ENCODE measurements around the gene FANCD2. TPM values are rescaled to one million over a fixed set of nuclear protein-coding genes. Genes with fewer than 3 reads are reported as not detected.
"Not testable (repeated sequence)": the region's sequence is repeated elsewhere in the genome, so short reads cannot be mapped to it uniquely, and the experiment has no call there.

Gene FANCD2
- polyA plus RNA-seq, 2 of the 4 experiments (the other 2 are of a cell fraction) = 25.1 to 44.3 TPM

DNA sequence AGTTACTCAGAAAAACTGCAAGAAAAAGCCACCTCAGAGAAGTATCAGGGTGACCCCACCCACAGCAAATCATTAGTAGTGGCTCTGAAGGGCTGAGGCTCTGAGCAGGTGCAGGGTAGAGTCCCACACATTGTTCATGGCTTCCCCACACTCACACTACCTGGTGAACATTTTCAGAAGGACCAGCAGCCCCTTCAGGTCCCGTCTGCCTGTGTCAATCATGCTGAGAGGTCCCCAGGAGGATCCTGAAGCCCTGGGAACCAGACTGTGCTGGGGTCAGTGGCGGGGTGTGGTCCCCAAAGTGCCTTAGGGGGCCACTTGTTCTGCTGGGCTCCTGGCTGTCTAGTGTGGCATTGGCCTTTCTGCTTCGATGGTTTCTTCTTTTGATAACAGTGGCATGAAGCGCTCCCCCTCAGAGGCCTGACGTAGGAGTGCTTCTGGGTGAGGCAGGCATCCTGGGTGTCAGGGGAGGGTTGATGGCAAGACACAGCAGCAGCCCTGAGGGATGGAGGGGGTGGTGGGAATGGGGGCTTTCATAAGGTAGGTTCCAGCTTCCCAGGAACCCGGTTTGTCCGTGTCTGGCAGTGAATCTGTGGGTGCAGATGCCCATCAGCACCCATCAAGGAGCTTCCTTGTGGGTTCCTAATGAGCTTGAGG, 19.0 kb upstream of the FANCD2 start:
- CTCF ChIA-PET = interaction anchor here (0.6 to 1.2 kb wide), 3 partner anchors 9 to 103 kb away, joined by 3 read pairs; no protein-coding TSS in a partner anchor
- ATAC-seq (no peak), FAIRE-seq (no peak), DNase-seq (ENCODE audit: low read depth in 1 of 2, low spot score in 1 of 2) (no peak)
- WGBS (ENCODE audit: missing lambda C conversion rate) = 86% methylated on average over 7 of the region's 7 CpGs
- Histone ChIP-seq H3K9me3 (no peaks in the 10 kb centered on the region), H3K4me2 (no peak overlapping the region), H3K4me1 (peaks cover 19% of the 10 kb centered on the region), H3K4me3 (no peak overlapping the region), H3K27ac (no peak overlapping the region)
- TF ChIP-seq NFE2L2 (conservative IDR thresholded peaks at IDR 0.05; ENCODE audit: low read length) (no peak), CBX8 (IDR thresholded peaks at IDR 0.05) (no peak), EP300 (IDR thresholded peaks at IDR 0.05) (no peak), BHLHE40 (IDR thresholded peaks at IDR 0.05; ENCODE audit: low read depth, low read length) (no peak), RNF2 (IDR thresholded peaks at IDR 0.05; ENCODE audit: borderline replicate concordance, low read depth) (no peak), JUN (IDR thresholded peaks at IDR 0.05) (no peak)
- TF ChIP-seq, protein P1, sequence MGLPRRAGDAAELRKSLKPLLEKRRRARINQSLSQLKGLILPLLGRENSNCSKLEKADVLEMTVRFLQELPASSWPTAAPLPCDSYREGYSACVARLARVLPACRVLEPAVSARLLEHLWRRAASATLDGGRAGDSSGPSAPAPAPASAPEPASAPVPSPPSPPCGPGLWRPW (IDR thresholded peaks at IDR 0.05) = no peak
- TF ChIP-seq, protein P2, sequence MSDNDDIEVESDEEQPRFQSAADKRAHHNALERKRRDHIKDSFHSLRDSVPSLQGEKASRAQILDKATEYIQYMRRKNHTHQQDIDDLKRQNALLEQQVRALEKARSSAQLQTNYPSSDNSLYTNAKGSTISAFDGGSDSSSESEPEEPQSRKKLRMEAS (IDR thresholded peaks at IDR 0.05) = no peak
- TF ChIP-seq, protein P3, sequence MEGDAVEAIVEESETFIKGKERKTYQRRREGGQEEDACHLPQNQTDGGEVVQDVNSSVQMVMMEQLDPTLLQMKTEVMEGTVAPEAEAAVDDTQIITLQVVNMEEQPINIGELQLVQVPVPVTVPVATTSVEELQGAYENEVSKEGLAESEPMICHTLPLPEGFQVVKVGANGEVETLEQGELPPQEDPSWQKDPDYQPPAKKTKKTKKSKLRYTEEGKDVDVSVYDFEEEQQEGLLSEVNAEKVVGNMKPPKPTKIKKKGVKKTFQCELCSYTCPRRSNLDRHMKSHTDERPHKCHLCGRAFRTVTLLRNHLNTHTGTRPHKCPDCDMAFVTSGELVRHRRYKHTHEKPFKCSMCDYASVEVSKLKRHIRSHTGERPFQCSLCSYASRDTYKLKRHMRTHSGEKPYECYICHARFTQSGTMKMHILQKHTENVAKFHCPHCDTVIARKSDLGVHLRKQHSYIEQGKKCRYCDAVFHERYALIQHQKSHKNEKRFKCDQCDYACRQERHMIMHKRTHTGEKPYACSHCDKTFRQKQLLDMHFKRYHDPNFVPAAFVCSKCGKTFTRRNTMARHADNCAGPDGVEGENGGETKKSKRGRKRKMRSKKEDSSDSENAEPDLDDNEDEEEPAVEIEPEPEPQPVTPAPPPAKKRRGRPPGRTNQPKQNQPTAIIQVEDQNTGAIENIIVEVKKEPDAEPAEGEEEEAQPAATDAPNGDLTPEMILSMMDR (IDR thresholded peaks at IDR 0.05) = no peak
- POLR2A ChIA-PET = interaction anchor here (1.0 kb wide), 1 partner anchor 17 kb away, joined by 3 read pairs; no protein-coding TSS in a partner anchor

DNA sequence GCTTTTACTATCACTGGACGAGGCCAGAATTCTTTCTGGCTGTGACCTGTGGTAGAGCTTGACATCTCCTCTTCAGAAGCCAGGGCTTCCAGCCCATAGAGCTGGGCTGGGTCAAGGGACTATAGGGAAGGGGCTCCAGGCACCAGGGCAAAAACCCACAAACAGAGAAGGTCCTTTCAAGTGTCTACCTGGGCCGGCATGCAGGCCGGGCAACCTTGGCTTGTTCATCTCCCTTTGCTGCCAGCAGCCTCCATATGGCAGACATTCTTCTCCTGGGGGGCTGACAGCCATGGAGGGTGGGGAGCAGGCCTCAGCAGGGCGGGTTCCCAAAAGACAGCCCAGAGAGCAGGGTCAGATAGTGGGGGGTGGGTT, 18.0 kb upstream of the FANCD2 start:
- WGBS (ENCODE audit: missing lambda C conversion rate) = 93% methylated on average over 4 of the region's 4 CpGs
- peaks cover 19% of the 10 kb centered on the region for H3K4me1 ChIP-seq
- not testable (repeated sequence) for ATAC-seq; H3K4me3 ChIP-seq; FAIRE-seq; DNase-seq (ENCODE audit: low read depth in 1 of 2, low spot score in 1 of 2); H3K9me3 ChIP-seq
- peak overlapping the region in 1 of 2 experiments; percentile 84; a peak in 3 of 6 replicates for H3K27ac ChIP-seq
- ChIA-PET CTCF (interaction anchor here (0.6 to 1.5 kb wide), 4 partner anchors 8 to 104 kb away, joined by 3 read pairs; no protein-coding TSS in a partner anchor), POLR2A (interaction anchor here (1.0 kb wide), 1 partner anchor 16 kb away, joined by 3 read pairs; no protein-coding TSS in a partner anchor)
- peak overlapping the region; percentile 90 for H3K4me2 ChIP-seq

DNA sequence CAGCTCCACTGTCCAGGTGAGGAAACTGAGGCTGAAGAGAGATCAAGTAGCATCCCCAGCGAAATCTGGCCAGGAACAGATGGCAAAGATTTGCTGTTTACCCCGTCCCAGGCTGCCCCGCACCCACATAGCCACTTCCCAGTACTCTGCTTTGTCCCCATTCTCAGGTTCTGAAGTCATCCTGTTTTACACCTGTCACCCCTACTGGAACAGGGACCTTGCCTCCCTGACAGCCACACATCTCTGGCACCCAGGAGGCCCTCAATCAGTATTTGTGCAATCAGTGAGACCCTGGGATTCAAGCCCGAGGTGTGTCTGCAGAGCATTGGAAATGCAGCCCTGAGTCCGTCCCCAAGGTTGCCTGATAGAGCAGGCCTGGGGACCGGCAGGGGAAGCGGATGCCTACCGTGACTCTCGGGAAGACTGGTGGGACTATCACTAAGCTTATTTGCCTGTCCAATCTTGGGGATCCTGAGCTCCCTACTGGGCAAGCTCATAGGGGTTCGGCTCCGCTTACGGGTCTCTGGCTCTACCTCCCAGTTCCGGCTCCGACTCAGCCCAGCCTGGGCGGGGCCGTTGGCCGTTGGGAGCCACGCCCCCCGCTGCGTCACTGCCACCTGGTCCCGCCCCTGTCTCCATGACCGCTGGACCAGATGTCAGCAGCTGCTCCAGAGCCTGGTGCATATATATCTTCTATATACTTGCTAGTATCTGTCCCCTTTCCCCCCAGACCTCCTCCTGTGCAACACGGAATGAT, 17.5 kb upstream of the FANCD2 start:
- ATAC-seq = peak; percentile 79
- no peak for FAIRE-seq
- TF ChIP-seq ZC3H11A (IDR thresholded peaks at IDR 0.05) (no peak), EHF (CRISPR knock-in tag; IDR thresholded peaks at IDR 0.05) (no peak), POLR2A (IDR thresholded peaks at IDR 0.05; ENCODE audit: low read length) (peak; percentile 25; the same call in 1 of the 2 replicates)
- peak; percentile 67 to 73 for DNase-seq (ENCODE audit: low read depth in 1 of 2, low spot score in 1 of 2)
- CTCF ChIA-PET = interaction anchor here (1.5 kb wide), 1 partner anchor 62 kb away, joined by 3 read pairs; no protein-coding TSS in a partner anchor
- Histone ChIP-seq H3K4me3 (peak overlapping the region; percentile 51), H3K4me2 (peak overlapping the region; percentile 90), H3K27ac (peak overlapping the region; percentile 69 to 84), H3K4me1 (peaks cover 19% of the 10 kb centered on the region), H3K9me3 (no peaks in the 10 kb centered on the region)
- POLR2A ChIA-PET = interaction anchor here (0.5 to 0.6 kb wide), 2 partner anchors 26 to 253 kb away, joined by 4 read pairs; no protein-coding TSS in a partner anchor
- WGBS (ENCODE audit: missing lambda C conversion rate) = 10% methylated on average over 13 of the region's 23 CpGs

DNA sequence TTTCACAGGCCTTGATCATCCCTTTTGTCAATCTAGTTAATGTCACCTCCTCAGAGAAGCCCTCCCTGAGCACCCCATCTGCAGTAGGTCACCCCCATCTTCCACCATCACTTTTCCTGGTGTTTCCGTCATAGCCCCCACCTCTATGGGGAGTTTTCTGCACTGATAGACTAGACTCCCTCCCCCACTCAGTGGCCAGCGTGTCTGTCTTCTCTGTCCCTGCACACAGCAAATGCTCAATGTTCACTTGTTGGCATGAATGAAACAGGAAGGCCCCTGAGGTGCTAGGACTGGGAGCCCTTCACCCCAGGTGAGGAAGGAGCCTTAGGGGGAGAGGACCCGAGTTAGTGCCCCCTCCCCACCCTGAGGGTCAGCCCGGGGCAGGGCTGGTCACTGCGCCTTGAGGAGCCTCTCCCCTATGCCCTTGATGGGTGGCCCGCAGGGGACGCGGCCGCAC, 15.8 kb upstream of the FANCD2 start:
- CTCF ChIA-PET = interaction anchor here (0.7 to 2.0 kb wide), 5 partner anchors 15 to 317 kb away, joined by 3 to 6 read pairs (median 3); partner anchors contain the start of genes CRELD1 and FANCD2
- H3K27ac ChIP-seq = peak overlapping the region; percentile 58 to 84
- no peaks in the 10 kb centered on the region for H3K9me3 ChIP-seq
- TF ChIP-seq ZFP36 (IDR thresholded peaks at IDR 0.05; ENCODE audit: borderline replicate concordance, partially characterized antibody) = peak; percentile 22
- TF ChIP-seq, protein P4, sequence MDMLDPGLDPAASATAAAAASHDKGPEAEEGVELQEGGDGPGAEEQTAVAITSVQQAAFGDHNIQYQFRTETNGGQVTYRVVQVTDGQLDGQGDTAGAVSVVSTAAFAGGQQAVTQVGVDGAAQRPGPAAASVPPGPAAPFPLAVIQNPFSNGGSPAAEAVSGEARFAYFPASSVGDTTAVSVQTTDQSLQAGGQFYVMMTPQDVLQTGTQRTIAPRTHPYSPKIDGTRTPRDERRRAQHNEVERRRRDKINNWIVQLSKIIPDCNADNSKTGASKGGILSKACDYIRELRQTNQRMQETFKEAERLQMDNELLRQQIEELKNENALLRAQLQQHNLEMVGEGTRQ (IDR thresholded peaks at IDR 0.05) = no peak
- peaks cover 25% of the 10 kb centered on the region for H3K4me1 ChIP-seq
- peak in 1 of 2 experiments; percentile 8 for DNase-seq (ENCODE audit: low read depth in 1 of 2, low spot score in 1 of 2)
- peak; percentile 0 to 1; a peak in 4 of 6 replicates for ATAC-seq
- POLR2A ChIA-PET = interaction anchor here (1.0 kb wide), 2 partner anchors 23 to 131 kb away, joined by 4 to 5 read pairs; partner anchors contain the start of genes EMC3 and VHL
- H3K4me2 ChIP-seq = peak overlapping the region; percentile 88
- FAIRE-seq = no peak
- peak overlapping the region; percentile 56 for H3K4me3 ChIP-seq
- 38% methylated on average over 3 of the region's 9 CpGs for WGBS (ENCODE audit: missing lambda C conversion rate)
